Measurements from ENCODE around the gene PROX2.

DNA sequence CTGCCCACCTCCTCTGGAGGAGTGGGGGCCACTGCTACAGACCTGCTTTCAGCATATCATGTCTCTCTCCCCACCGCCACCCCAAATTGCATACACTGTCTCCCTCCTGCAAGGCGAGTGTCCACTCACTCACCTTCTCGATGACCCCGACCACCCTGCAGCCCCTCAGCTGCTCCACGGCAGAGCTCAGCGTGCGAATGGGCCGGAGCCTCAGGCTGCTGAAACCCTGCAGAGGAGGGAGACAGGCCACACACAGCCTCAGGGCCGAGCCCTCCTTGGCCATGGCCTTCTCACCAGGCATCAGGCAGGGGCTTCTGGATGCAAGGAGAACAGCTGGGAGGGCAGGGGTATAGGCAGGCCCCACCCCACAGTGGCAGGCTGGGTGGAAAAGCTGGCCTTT is 42.4 kb upstream of the PROX2 start:
- TF ChIP-seq CTCF (IDR thresholded peaks at IDR 0.05; ENCODE audit: insufficient read depth, low read length) (no peak), GABPA (IDR thresholded peaks at IDR 0.05; ENCODE audit: low read depth) (no peak), POLR2AphosphoS5 (IDR thresholded peaks at IDR 0.05; ENCODE audit: low read depth) (no peak)
- TF ChIP-seq, protein P1, sequence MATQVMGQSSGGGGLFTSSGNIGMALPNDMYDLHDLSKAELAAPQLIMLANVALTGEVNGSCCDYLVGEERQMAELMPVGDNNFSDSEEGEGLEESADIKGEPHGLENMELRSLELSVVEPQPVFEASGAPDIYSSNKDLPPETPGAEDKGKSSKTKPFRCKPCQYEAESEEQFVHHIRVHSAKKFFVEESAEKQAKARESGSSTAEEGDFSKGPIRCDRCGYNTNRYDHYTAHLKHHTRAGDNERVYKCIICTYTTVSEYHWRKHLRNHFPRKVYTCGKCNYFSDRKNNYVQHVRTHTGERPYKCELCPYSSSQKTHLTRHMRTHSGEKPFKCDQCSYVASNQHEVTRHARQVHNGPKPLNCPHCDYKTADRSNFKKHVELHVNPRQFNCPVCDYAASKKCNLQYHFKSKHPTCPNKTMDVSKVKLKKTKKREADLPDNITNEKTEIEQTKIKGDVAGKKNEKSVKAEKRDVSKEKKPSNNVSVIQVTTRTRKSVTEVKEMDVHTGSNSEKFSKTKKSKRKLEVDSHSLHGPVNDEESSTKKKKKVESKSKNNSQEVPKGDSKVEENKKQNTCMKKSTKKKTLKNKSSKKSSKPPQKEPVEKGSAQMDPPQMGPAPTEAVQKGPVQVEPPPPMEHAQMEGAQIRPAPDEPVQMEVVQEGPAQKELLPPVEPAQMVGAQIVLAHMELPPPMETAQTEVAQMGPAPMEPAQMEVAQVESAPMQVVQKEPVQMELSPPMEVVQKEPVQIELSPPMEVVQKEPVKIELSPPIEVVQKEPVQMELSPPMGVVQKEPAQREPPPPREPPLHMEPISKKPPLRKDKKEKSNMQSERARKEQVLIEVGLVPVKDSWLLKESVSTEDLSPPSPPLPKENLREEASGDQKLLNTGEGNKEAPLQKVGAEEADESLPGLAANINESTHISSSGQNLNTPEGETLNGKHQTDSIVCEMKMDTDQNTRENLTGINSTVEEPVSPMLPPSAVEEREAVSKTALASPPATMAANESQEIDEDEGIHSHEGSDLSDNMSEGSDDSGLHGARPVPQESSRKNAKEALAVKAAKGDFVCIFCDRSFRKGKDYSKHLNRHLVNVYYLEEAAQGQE (IDR thresholded peaks at IDR 0.05; ENCODE audit: insufficient replicate concordance, low read depth): no peak

Data from HL-60 (cell line).